Skeletal muscle cell (primary cell): ENCODE measurements around the gene APOD.
"Not testable (repeated sequence)": the region's sequence is repeated elsewhere in the genome, so short reads cannot be mapped to it uniquely, and the experiment has no call there.

Experiments
- DNase-seq: peaks from one replicate; pipeline ENCODE4 v3.0.0-alpha.2; 2010; ENCODE audit warnings: low read depth
- H3K4me3 ChIP-seq: 2 replicates; pipeline ENCODE4 v1.5.1; 2011; ENCODE audit warnings: low read depth, mild to moderate bottlenecking, control low read depth, low read length, moderate library complexity

Gene APOD

GRCh38 chr3:195619591-195620369 lies 36.0 kb upstream of the APOD start:
- not testable (repeated sequence) for H3K4me3 ChIP-seq, DNase-seq

- not testable (repeated sequence) for DNase-seq, H3K4me3 ChIP-seq
These were observed 34.3 kb upstream of the APOD start for GRCh38 chr3:195617784-195618659.

DNA sequence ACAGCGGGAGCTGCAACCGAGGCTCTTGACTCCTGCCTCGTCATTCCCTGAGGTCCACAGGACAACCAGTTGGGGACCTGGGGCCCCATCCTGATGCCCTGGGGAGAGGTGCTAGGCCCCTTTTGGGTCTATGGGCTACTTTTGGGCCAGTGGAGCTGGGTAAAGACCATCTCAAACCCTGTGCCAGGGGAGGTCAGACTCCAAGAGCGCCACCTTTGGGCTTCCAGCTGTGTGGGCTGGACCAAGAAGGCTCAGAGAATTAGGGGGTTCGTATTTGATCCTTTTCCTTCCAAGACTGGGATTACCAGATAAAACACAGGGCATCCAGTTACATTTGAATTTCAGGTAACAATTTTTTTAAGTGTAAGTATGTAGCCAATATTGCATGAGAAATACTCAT lies 33.4 kb upstream of the APOD start:
- DNase-seq, H3K4me3 ChIP-seq: not testable (repeated sequence)

GRCh38 chr3:195616681-195617080 lies 32.9 kb upstream of the APOD start:
- H3K4me3 ChIP-seq: no peak overlapping the region
- no peak for DNase-seq

DNA sequence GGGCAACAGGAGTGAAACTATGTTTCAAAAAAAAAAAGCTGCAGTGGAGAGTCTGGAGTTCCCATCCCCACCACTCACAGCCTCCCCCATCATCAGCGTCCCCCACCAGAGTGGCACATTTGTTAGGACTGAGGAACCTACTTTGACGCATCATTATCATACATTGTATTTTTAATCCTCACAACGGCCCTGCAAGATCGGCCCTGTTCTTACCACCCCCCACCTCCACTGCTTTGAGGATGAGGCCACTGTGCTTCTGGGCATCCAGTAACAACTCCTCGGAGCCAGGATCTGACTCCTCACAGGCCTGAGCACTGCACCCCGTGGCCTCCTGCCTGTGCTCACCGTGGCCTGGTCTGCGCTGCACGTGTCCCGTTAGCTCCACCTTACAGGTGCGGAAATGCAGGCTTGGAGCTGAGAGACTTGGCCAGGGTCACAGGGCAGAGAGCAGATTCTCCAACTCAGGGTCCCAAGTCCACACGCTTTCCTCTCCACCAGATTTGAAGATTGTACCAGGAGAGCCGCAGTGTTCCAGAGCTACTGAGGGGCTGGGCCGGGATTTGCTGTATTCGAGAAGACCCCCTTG lies 32.3 kb upstream of the APOD start:
- not testable (repeated sequence) for H3K4me3 ChIP-seq, DNase-seq

DNA sequence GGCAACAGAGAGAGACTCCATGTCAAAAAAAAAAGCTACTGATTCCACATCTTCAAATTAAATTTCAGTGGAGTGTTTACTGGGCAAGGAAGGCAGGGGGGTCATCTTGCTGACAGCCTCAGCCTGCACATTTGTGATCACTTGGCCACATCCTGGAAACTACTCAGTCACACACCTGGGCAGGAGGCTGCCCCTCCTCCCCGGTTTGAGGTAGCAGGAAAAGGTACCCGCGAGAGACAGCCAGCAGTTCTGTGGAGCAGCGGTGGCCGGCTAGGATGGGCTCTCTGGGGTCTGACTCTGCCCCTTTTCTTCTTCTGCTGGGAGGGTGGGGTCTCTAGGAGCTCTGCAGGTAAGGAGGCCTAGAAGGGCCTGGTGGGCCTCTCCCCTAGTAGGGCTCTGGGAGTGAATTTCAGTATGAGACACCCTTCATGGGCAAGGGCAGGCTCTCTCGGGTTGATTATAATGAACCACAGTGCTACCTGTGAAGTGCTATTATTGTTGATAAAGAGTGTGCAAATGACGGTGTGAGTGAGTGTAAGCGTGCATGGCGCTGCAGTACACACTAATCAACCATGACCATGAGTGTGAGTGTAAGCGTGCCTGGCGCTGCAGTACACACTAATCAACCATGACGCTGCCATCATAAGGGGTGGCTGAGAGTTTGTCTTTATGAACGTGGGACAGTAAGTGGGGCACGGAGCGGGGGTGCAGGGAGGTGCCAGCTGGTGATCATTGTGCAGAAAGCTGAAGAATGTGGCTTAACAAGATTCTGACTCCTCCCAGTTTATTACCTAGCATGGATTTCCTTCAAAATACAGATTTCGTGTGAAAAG lies 31.1 kb upstream of the APOD start:
- DNase-seq, H3K4me3 ChIP-seq: not testable (repeated sequence)

DNA sequence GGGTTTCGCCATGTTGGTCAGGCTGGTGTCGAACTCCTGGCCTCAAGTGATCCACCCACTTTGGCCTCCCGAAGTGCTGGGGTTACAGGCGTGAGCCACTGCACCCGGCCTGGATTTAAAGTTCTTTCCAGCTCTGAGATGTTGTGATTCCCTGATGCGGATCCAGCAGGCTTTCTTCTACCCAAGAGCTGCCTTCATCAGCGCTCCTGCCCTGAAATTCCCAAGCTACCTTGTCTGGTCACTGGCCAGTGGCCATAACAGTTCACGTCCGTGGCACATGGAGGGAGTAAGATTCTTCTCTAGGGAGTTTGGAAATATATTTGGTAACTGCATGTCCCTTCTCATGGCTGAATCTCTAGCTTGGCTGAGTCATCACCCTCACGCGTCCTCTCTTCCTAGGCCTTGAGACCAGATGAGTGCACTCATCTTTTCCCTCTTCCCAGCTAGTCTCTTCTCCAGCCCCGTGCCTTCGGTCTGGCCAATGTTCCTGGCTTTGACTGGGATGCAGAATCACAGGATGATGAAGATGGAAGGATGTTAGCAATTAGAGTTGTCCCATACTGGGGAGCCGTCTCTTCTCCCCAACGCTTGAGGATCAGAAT lies 29.8 kb upstream of the APOD start:
- DNase-seq: no peak
- no peak overlapping the region for H3K4me3 ChIP-seq

- no peak for DNase-seq
These were observed 28.5 kb upstream of the APOD start for GRCh38 chr3:195612075-195612800.

GRCh38 chr3:195609229-195609628 lies 25.5 kb upstream of the APOD start:
- no peak overlapping the region for H3K4me3 ChIP-seq
- DNase-seq: no peak

More at GRCh38 chr3:195612075-195612800, 28.5 kb upstream of the APOD start:
- no peak overlapping the region for H3K4me3 ChIP-seq

DNA sequence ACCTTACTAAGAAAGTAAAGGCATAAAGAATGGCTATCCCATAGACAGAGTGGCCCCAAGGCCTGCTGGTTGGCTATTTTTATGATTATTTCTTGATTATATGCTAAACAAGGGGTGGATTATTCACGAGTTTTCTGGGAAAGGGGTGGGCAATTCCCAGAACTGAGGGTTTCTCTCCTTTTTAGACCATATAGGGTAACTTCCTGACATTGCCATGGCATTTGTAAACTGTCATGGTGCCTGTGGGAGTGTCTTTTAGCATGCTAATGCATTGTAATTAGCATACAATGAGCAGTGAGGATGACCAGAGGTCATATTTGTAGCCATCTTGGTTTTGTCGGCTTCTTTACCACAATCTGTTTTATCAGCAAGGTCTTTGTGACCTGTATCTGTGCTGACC lies 18.0 kb upstream of the APOD start:
- not testable (repeated sequence) for DNase-seq

GRCh38 chr3:195601382-195601781 lies 17.6 kb upstream of the APOD start:
- no peak overlapping the region for H3K4me3 ChIP-seq

More for the DNA sequence above, 18.0 kb upstream of the APOD start:
- not testable (repeated sequence) for H3K4me3 ChIP-seq

GRCh38 chr3:195599926-195600325 lies 16.2 kb upstream of the APOD start:
- DNase-seq, H3K4me3 ChIP-seq: not testable (repeated sequence)

More at GRCh38 chr3:195601382-195601781, 17.6 kb upstream of the APOD start:
- no peak for DNase-seq

GRCh38 chr3:195599516-195599915 lies 15.8 kb upstream of the APOD start:
- not testable (repeated sequence) for H3K4me3 ChIP-seq, DNase-seq

- no peak overlapping the region for H3K4me3 ChIP-seq
- DNase-seq: no peak
These were observed 14.1 kb upstream of the APOD start for GRCh38 chr3:195597848-195598247.

GRCh38 chr3:195597229-195597628 lies 13.5 kb upstream of the APOD start:
- DNase-seq: no peak
- no peak overlapping the region for H3K4me3 ChIP-seq

GRCh38 chr3:195596765-195597171 lies 13.0 kb upstream of the APOD start:
- no peak overlapping the region for H3K4me3 ChIP-seq
- DNase-seq: no peak

GRCh38 chr3:195595785-195596531 lies 12.2 kb upstream of the APOD start:
- DNase-seq: no peak
- H3K4me3 ChIP-seq: no peak overlapping the region

GRCh38 chr3:195591852-195592251 lies 8.1 kb upstream of the APOD start:
- H3K4me3 ChIP-seq: no peak overlapping the region
- no peak for DNase-seq
